Activated CD8-positive, alpha-beta T cell treated with anti-CD3 and anti-CD28 coated beads for 36 hours (primary cell): ENCODE measurements around the gene TFEB. TPM values are rescaled to one million over a fixed set of nuclear protein-coding genes. Genes with fewer than 3 reads are reported as not detected.

Experiments used
- ATAC-seq: fragments of 200-7000 bp; cut with Tn5 transposase; one replicate; pipeline ENCODE4 v1.10.0; 2021; ENCODE audit warnings: mild to moderate bottlenecking, moderate library complexity
- CTCF ChIA-PET: fragments of 350-600 bp; sonication (Branson Sonifier 250); formaldehyde crosslinking; loops from one replicate; lab custom pipeline; 2021; ENCODE audit warnings: antibody characterized with exemption; lab: Charles Lee
- POLR2A ChIA-PET: fragments of 350-600 bp; sonication (Branson Sonifier 250); formaldehyde crosslinking; loops from one replicate; lab custom pipeline; 2021; ENCODE audit warnings: antibody characterized with exemption; lab: Charles Lee
- DNase-seq: peaks from one replicate; pipeline ENCODE4 v3.0.0-alpha.2; 2020
- H3K27ac Mint-ChIP-seq: one replicate; pipeline ENCODE4 v1.8.0; 2021; ENCODE audit warnings: mild to moderate bottlenecking, mixed read lengths
- H3K27me3 Mint-ChIP-seq: one replicate; pipeline ENCODE4 v1.8.0; 2021; ENCODE audit warnings: mixed read lengths
- H3K36me3 Mint-ChIP-seq: one replicate; pipeline ENCODE4 v1.8.0; 2021; ENCODE audit warnings: low read depth, mixed read lengths
- H3K4me1 Mint-ChIP-seq: one replicate; pipeline ENCODE4 v1.8.0; 2021; ENCODE audit warnings: low read depth, mixed read lengths
- H3K4me3 Mint-ChIP-seq: one replicate; pipeline ENCODE4 v1.8.0; 2021; ENCODE audit warnings: mild to moderate bottlenecking, moderate library complexity, mixed read lengths
- H3K9me3 Mint-ChIP-seq: one replicate; pipeline ENCODE4 v1.8.0; 2021; ENCODE audit warnings: mixed read lengths
- intact Hi-C: fragments of 100-400 bp; cut with micrococcal nuclease; formaldehyde crosslinking; loops from one replicate; pipeline ENCODE4 v1.10.0; 2022
- total RNA-seq, 2 experiments: library from RNA; stranded (reverse); gene quantifications; one replicate each; pipeline ENCODE4 v1.2.3, GENCODE V29; 2021
- TF ChIP-seq, protein P1 (sequence below): fragments of 200-600 bp; IDR thresholded peaks from one replicate; pipeline ENCODE4 v1.8.0; 2022; ENCODE audit warnings: antibody characterized with exemption, mild to moderate bottlenecking

Gene TFEB
- total RNA-seq, 2 experiments from 2014 or later: 14.6 to 15.9 TPM

DNA sequence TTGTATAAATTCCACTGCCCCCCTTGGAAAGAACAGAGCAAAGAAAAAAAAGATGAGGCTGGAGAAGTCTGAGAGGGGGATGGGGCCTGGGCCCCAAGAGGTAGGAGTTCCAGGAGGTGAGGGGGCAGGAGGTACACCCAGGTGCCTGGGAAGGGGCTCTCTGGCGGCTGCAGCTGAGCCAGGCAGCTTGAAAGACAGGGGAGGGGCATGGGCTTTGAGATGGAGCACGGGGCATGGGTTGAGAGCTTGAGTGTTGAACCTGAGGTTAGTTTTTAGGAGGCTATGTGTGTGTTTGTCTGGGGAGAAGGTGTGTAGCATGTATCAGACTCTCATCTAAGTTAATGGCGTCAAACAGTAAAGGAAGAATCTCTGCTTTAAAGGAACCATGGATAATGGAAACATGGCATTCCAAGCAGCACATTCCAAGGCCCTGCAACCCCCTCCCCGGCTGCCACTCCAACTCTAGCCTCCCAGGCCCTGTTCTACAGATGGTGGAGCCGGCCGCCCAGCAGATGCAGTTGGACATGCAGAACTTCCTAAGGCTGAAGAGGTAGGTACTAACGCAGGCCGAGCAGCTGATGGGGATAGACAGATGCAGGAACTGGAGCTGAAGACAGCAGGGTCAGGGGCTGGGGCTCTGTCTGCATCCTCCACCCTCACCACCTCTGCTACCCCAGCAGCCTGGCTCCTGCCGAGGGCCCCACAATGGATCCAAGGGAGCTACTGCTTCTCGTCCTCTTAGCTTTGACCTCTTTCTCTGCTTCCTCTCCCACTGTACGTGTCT is 55.0 kb downstream of the TFEB start:
- Mint-ChIP-seq H3K9me3 (no peaks in the 10 kb centered on the region), H3K4me1 (peaks cover 5% of the 10 kb centered on the region), H3K27ac (no peak overlapping the region), H3K4me3 (no peak overlapping the region), H3K27me3 (peaks cover 1% of the 10 kb centered on the region), H3K36me3 (no peaks in the 10 kb centered on the region)
- ChIA-PET POLR2A (interaction anchor here (1.1 kb wide), 1 partner anchor 33 kb away, joined by 3 read pairs; no protein-coding TSS in a partner anchor), CTCF (interaction anchor here (0.8 to 3.7 kb wide), 5 partner anchors 10 to 312 kb away, joined by 3 to 31 read pairs (median 9); no protein-coding TSS in a partner anchor)
- TF ChIP-seq, protein P1, sequence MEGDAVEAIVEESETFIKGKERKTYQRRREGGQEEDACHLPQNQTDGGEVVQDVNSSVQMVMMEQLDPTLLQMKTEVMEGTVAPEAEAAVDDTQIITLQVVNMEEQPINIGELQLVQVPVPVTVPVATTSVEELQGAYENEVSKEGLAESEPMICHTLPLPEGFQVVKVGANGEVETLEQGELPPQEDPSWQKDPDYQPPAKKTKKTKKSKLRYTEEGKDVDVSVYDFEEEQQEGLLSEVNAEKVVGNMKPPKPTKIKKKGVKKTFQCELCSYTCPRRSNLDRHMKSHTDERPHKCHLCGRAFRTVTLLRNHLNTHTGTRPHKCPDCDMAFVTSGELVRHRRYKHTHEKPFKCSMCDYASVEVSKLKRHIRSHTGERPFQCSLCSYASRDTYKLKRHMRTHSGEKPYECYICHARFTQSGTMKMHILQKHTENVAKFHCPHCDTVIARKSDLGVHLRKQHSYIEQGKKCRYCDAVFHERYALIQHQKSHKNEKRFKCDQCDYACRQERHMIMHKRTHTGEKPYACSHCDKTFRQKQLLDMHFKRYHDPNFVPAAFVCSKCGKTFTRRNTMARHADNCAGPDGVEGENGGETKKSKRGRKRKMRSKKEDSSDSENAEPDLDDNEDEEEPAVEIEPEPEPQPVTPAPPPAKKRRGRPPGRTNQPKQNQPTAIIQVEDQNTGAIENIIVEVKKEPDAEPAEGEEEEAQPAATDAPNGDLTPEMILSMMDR: no peak
- ATAC-seq (no peak), DNase-seq (no peak)
- intact Hi-C loops: loop anchor here (5.0 kb wide), 1 partner anchor 313 kb away; no protein-coding TSS in a partner anchor

DNA sequence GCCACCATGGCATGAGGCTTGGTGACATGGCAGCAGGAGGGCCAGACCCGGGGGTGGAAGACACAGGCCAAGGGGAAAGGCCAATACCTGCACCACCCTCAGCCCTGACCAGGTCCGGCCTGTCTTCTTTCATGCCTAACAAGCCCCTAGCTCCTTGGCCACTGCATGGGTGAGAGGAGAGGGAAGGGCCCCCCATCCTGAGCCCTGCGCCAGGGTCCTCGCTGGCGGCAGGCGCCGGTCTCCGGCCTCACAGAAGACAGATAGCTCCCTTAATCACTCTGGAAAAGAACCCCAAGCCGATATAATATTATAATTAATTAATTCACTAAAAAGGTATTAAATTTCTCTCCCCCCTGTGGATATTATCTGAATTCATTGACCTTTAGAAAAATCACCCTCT is 55.7 kb downstream of the TFEB start:
- no peak for ATAC-seq
- Mint-ChIP-seq H3K4me1 (peaks cover 5% of the 10 kb centered on the region), H3K27me3 (peaks cover 1% of the 10 kb centered on the region), H3K36me3 (no peaks in the 10 kb centered on the region), H3K27ac (no peak overlapping the region), H3K4me3 (no peak overlapping the region), H3K9me3 (no peaks in the 10 kb centered on the region)
- CTCF ChIA-PET: interaction anchor here (1.3 to 3.7 kb wide), 2 partner anchors 77 to 255 kb away, joined by 4 to 31 read pairs; no protein-coding TSS in a partner anchor
- POLR2A ChIA-PET: interaction anchor here (1.1 kb wide), 1 partner anchor 34 kb away, joined by 3 read pairs; no protein-coding TSS in a partner anchor
- no peak for DNase-seq
- intact Hi-C loops: loop anchor here (5.0 kb wide), 1 partner anchor 312 kb away; no protein-coding TSS in a partner anchor
- TF ChIP-seq, protein P1: no peak

DNA sequence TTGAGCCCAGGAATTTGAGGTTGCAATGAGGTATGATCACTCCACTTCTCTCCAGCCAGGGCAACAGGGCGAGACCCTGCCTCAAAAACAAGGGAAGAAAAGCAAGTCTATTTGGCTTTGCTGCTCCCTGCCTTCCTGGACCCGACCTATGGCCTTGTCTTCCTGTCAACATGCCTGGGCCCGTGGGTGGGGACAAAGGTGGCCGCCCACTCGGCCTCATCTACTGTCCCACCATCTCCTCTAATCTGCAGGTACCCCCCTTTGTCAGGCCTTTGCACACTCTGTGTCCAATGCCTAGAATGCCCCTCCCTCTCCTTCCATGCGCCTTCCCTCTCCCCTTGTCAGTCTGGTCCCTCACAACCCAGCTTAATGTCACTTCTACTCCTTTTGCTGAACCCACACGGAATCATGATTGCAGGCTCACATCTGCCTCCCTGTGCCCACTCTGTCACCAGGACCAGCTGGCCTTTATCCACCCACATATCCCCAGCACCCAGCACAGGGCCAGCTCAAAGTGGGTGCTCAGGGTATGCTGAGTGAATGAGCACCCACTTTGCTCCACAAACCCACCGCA is 56.8 kb downstream of the TFEB start:
- Mint-ChIP-seq H3K36me3 (no peaks in the 10 kb centered on the region), H3K4me1 (peaks cover 3% of the 10 kb centered on the region), H3K4me3 (no peak overlapping the region), H3K27ac (no peak overlapping the region), H3K9me3 (no peaks in the 10 kb centered on the region), H3K27me3 (peaks cover 3% of the 10 kb centered on the region)
- TF ChIP-seq, protein P1: no peak
- ATAC-seq (no peak), DNase-seq (no peak)
- ChIA-PET CTCF (interaction anchor here (1.2 to 1.3 kb wide), 3 partner anchors 254 to 310 kb away, joined by 4 read pairs; no protein-coding TSS in a partner anchor), POLR2A (no interaction called here)
- intact Hi-C loops: no loop called here

DNA sequence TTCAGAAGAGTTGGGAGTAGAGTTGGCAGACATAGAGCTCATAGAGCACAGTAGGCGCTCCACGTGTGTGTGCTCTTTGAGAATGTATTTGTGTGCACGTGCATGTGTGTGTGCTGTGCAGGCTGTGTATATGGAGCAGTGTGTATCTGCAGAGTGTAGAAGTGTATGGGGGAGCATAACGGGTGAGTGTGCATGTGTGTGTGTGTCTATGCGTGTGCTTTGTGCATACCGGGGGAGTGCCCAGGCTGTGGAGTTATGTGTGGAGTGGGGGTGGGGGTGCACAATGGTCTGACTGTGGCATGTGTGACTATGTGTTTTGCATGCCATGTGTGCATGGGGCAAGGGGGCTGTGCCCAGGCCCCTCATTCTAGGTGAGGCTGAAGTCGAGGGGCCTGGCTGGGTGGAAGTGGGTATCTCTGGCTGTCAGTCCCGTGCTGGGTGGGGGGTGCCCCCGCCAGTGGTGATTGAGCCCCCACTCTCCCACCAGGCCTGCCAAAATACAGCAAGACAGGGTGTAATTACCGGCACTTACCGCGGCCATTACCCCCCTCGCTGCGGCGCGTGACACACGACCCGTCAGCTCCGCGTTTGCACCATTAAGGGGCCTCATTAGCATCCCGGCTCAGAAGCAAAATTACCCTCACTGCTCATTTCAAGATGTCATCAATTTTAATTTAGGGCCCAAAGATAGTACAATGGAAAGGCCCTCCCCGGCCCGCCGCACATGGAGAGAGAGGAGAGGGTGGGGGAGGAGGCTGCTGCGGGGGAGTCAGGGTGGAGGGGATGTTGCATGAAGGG is 58.1 kb downstream of the TFEB start:
- Mint-ChIP-seq H3K9me3 (no peaks in the 10 kb centered on the region), H3K4me1 (no peaks in the 10 kb centered on the region), H3K36me3 (no peaks in the 10 kb centered on the region), H3K27me3 (peaks cover 3% of the 10 kb centered on the region), H3K4me3 (no peak overlapping the region), H3K27ac (no peak overlapping the region)
- DNase-seq (no peak), ATAC-seq (no peak)
- CTCF ChIA-PET: no interaction called here
- intact Hi-C loops: no loop called here
- TF ChIP-seq, protein P1: no peak
- POLR2A ChIA-PET: no interaction called here
